Measurements from ENCODE around the gene FRAT1.

DNA sequence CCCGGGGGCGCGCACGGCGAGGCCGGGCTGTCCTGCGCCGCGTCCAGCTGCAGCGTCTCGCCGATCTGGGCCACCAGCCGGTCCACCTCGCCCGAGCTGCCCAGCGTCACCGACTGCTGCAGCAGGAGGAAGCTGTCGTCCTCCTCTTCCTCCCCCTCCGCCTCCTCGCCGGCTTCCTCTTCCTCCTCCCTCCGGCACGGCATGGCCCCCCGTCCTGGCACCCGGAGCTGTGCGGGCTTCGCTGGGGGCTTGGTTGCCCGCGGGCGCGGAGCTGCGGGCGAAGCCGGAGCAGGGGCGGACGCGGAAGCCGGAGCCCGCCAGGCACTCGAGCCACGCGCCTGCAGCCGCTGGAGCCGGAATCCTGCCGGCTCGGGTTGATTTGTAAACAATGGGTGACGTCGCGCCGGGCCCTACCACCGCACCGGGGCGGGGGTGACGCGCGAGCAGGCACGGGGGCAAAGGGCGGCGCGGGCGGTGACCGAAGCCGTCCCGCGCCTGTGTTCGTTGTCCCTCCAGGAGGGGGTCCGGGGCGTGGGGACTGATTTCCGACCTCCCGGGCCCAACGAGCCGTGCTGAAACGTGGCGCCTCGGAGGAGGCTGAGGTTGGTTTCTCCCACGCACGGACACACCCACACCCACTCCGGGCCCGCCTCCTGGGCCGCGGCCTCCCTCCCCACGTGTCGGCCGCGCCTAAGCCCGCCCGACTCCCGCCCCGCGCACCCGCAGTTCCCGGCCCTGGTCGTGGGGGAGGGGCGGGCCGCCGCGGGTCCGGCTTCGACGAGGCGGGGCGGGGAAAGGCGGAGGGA is 15.5 kb downstream of the FRAT1 start, which contains the start of gene FRAT2:
- TF ChIP-seq, protein P1, sequence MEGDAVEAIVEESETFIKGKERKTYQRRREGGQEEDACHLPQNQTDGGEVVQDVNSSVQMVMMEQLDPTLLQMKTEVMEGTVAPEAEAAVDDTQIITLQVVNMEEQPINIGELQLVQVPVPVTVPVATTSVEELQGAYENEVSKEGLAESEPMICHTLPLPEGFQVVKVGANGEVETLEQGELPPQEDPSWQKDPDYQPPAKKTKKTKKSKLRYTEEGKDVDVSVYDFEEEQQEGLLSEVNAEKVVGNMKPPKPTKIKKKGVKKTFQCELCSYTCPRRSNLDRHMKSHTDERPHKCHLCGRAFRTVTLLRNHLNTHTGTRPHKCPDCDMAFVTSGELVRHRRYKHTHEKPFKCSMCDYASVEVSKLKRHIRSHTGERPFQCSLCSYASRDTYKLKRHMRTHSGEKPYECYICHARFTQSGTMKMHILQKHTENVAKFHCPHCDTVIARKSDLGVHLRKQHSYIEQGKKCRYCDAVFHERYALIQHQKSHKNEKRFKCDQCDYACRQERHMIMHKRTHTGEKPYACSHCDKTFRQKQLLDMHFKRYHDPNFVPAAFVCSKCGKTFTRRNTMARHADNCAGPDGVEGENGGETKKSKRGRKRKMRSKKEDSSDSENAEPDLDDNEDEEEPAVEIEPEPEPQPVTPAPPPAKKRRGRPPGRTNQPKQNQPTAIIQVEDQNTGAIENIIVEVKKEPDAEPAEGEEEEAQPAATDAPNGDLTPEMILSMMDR (conservative IDR thresholded peaks at IDR 0.05 in 1 of 2, IDR thresholded peaks at IDR 0.05 in 1 of 2; ENCODE audit: extremely low read depth in 1 of 2, insufficient read depth in 1 of 2, low read depth in 1 of 2, low read length in 2 of 2) = no peak
- TF ChIP-seq EZH2 (IDR thresholded peaks at IDR 0.05; ENCODE audit: borderline replicate concordance, low read length) = no peak

Measured in mammary epithelial cell (primary cell).